SK-N-SH treated with all-trans-retinoic acid at 6 μM for 48 hours (cell line): ENCODE data around the gene VPS51.

Source experiments
- ATAC-seq: fragments of 200-7000 bp; cut with Tn5 transposase; 3 replicates; pipeline ENCODE4 v1.9.1; 2020; ENCODE audit warnings: mild to moderate bottlenecking, moderate library complexity
- ARNTL ChIP-seq: fragments of 450-650 bp; formaldehyde crosslinking; IDR thresholded peaks from 2 replicates; pipeline ENCODE4 v1.5.0; 2020; ENCODE audit warnings: low read depth, mild to moderate bottlenecking, moderate library complexity, borderline replicate concordance
- BACH2 ChIP-seq: fragments of 250-450 bp; sonication (Bioruptor Pico); IDR thresholded peaks from 2 replicates; pipeline ENCODE4 v1.9.0; 2021; ENCODE audit warnings: mild to moderate bottlenecking, borderline replicate concordance
- CREB5 ChIP-seq: fragments of 250-450 bp; sonication (Bioruptor Pico); IDR thresholded peaks from 2 replicates; pipeline ENCODE4 v1.5.1; 2020; ENCODE audit warnings: low read depth, mild to moderate bottlenecking, moderate library complexity
- CSDC2 ChIP-seq: fragments of 250-450 bp; sonication (Bioruptor Pico); IDR thresholded peaks from 2 replicates; pipeline ENCODE4 v1.5.0; 2020; ENCODE audit warnings: mild to moderate bottlenecking, moderate library complexity
- CSRNP3 ChIP-seq: fragments of 250-450 bp; sonication (Bioruptor Pico); IDR thresholded peaks from 2 replicates; pipeline ENCODE4 v1.5.1; 2021; ENCODE audit warnings: mild to moderate bottlenecking, moderate library complexity
- ESRRG ChIP-seq: fragments of 250-450 bp; sonication (Bioruptor Pico); IDR thresholded peaks from 2 replicates; pipeline ENCODE4 v1.6.1; 2021; ENCODE audit warnings: mild to moderate bottlenecking
- GLIS3 ChIP-seq: fragments of 250-450 bp; sonication (Bioruptor Pico); IDR thresholded peaks from 2 replicates; pipeline ENCODE4 v1.5.0; 2020; ENCODE audit warnings: mild to moderate bottlenecking, moderate library complexity
- ISL1 ChIP-seq: fragments of 250-450 bp; sonication (Bioruptor Pico); IDR thresholded peaks from 2 replicates; pipeline ENCODE4 v2.1.2; 2022; ENCODE audit warnings: mild to moderate bottlenecking, moderate library complexity
- PATZ1 ChIP-seq: fragments of 250-450 bp; sonication (Bioruptor Pico); IDR thresholded peaks from 2 replicates; pipeline ENCODE4 v1.8.0; 2020; ENCODE audit warnings: mild to moderate bottlenecking, moderate library complexity, borderline replicate concordance
- POU6F1 ChIP-seq: fragments of 250-450 bp; sonication (Bioruptor Pico); IDR thresholded peaks from 2 replicates; pipeline ENCODE4 v1.8.0; 2021; ENCODE audit warnings: low read depth, mild to moderate bottlenecking, moderate library complexity, borderline replicate concordance
- PPARA ChIP-seq: fragments of 250-450 bp; sonication (Bioruptor Pico); IDR thresholded peaks from 2 replicates; pipeline ENCODE4 v1.5.0; 2020; ENCODE audit warnings: mild to moderate bottlenecking, borderline replicate concordance
- RARB ChIP-seq: fragments of 250-450 bp; sonication (Bioruptor Pico); IDR thresholded peaks from 2 replicates; pipeline ENCODE4 v1.8.0; 2021; ENCODE audit warnings: mild to moderate bottlenecking, moderate library complexity
- SNAI2 ChIP-seq: fragments of 250-450 bp; sonication (Bioruptor Pico); IDR thresholded peaks from 2 replicates; pipeline ENCODE4 v1.5.0; 2020; ENCODE audit warnings: mild to moderate bottlenecking, moderate library complexity
- TCF4 ChIP-seq: fragments of 250-450 bp; sonication (Bioruptor Pico); IDR thresholded peaks from 2 replicates; pipeline ENCODE4 v1.8.0; 2021; ENCODE audit warnings: mild to moderate bottlenecking, moderate library complexity, borderline replicate concordance
- TOX ChIP-seq: fragments of 250-450 bp; sonication (Bioruptor Pico); IDR thresholded peaks from 2 replicates; pipeline ENCODE4 v1.8.0; 2021; ENCODE audit warnings: mild to moderate bottlenecking, moderate library complexity, borderline replicate concordance
- TSHZ2 ChIP-seq: fragments of 250-450 bp; sonication (Bioruptor Pico); IDR thresholded peaks from 2 replicates; pipeline ENCODE4 v1.5.0; 2020; ENCODE audit warnings: mild to moderate bottlenecking, moderate library complexity
- ZC3H10 ChIP-seq: fragments of 250-450 bp; sonication (Bioruptor Pico); IDR thresholded peaks from 2 replicates; pipeline ENCODE4 v1.5.1; 2021; ENCODE audit warnings: mild to moderate bottlenecking, moderate library complexity
- ZFP3 ChIP-seq: fragments of 250-450 bp; sonication (Bioruptor Pico); IDR thresholded peaks from 2 replicates; pipeline ENCODE4 v1.5.0; 2020; ENCODE audit warnings: mild to moderate bottlenecking, moderate library complexity
- ZFP30 ChIP-seq: fragments of 450-650 bp; formaldehyde crosslinking; IDR thresholded peaks from 2 replicates; pipeline ENCODE4 v1.5.0; 2022; ENCODE audit warnings: mild to moderate bottlenecking, moderate library complexity
- ZNF565 ChIP-seq: fragments of 450-650 bp; formaldehyde crosslinking; conservative IDR thresholded peaks from 2 replicates; pipeline ENCODE4 v1.5.0; 2020; ENCODE audit warnings: low read depth, mild to moderate bottlenecking, moderate library complexity
- ZNF70 ChIP-seq: fragments of 450-650 bp; formaldehyde crosslinking; IDR thresholded peaks from 2 replicates; pipeline ENCODE4 v1.5.0; 2020; ENCODE audit warnings: mild to moderate bottlenecking, moderate library complexity
- ZNF8 ChIP-seq: fragments of 450-650 bp; formaldehyde crosslinking; IDR thresholded peaks from 2 replicates; pipeline ENCODE4 v1.5.0; 2020; ENCODE audit warnings: mild to moderate bottlenecking, moderate library complexity

The VPS51 gene

GRCh38 chr11:65056999-65057398 lies 39.0 kb upstream of the VPS51 start:
- ATAC-seq, result no peak
- TF ChIP-seq TSHZ2 (CRISPR knock-in tag), result no peak
- no peak for TF ChIP-seq GLIS3 (CRISPR knock-in tag)
- TF ChIP-seq CSRNP3, result no peak
- TF ChIP-seq ZFP30, result no peak
- TF ChIP-seq ESRRG (CRISPR knock-in tag), result no peak
- no peak for TF ChIP-seq RARB
- no peak for TF ChIP-seq PATZ1
- TF ChIP-seq CREB5 (CRISPR knock-in tag), result no peak
- TF ChIP-seq ZNF70 (CRISPR knock-in tag), result no peak

GRCh38 chr11:65057526-65057925 lies 38.5 kb upstream of the VPS51 start:
- ATAC-seq, result no peak
- TF ChIP-seq ZNF8 (CRISPR knock-in tag) (no peak), ISL1 (CRISPR knock-in tag) (no peak), TOX (CRISPR knock-in tag) (no peak), ZNF70 (CRISPR knock-in tag) (no peak), PPARA (CRISPR knock-in tag) (no peak), TCF4 (no peak), ESRRG (CRISPR knock-in tag) (no peak), GLIS3 (CRISPR knock-in tag) (no peak)
- TF ChIP-seq, all 23 proteins: peak for 0

GRCh38 chr11:65058012-65058411 lies 38.0 kb upstream of the VPS51 start:
- TF ChIP-seq BACH2 (CRISPR knock-in tag) (no peak), PPARA (CRISPR knock-in tag) (no peak)
- no peak for ATAC-seq

- no peak for ATAC-seq
- TF ChIP-seq PATZ1, result no peak
- no peak for TF ChIP-seq BACH2 (CRISPR knock-in tag)
- TF ChIP-seq POU6F1 (CRISPR knock-in tag), result no peak
- TF ChIP-seq ARNTL (CRISPR knock-in tag), result no peak
- TF ChIP-seq ZNF565, result no peak
- no peak for TF ChIP-seq ESRRG (CRISPR knock-in tag)
- TF ChIP-seq ISL1 (CRISPR knock-in tag), result no peak
- no peak for TF ChIP-seq PPARA (CRISPR knock-in tag)
- no peak for TF ChIP-seq TOX (CRISPR knock-in tag)
- TF ChIP-seq CSDC2 (CRISPR knock-in tag), result no peak
- no peak for TF ChIP-seq TSHZ2 (CRISPR knock-in tag)
- no peak for TF ChIP-seq GLIS3 (CRISPR knock-in tag)
- TF ChIP-seq SNAI2 (CRISPR knock-in tag), result no peak
- no peak for TF ChIP-seq ZFP3 (CRISPR knock-in tag)
- TF ChIP-seq ZC3H10 (CRISPR knock-in tag), result no peak
- TF ChIP-seq ZNF8 (CRISPR knock-in tag), result no peak
Measured at GRCh38 chr11:65058419-65059054, 37.5 kb upstream of the VPS51 start, which contains the start of gene NAALADL1. TSS of gene NAALADL1 (minus strand) at chr11:65058553. CDS start at chr11:65058521, 32 bp downstream.
